Urothelium cell line (cell line): Measurements from ENCODE around the gene AQP12A.
"Not testable (repeated sequence)": the region's sequence is repeated elsewhere in the genome, so short reads cannot be mapped to it uniquely, and the experiment has no call there.

Experiments used
- DNase-seq: peaks from one replicate; pipeline ENCODE4 v3.0.0; 2011; ENCODE audit warnings: low spot score, mixed read lengths
- FAIRE-seq: peaks from 2 replicates; lab custom pipeline; 2011; peaks lifted over from hg19 to GRCh38; lab: Jason Lieb, UNC

The AQP12A gene

DNA sequence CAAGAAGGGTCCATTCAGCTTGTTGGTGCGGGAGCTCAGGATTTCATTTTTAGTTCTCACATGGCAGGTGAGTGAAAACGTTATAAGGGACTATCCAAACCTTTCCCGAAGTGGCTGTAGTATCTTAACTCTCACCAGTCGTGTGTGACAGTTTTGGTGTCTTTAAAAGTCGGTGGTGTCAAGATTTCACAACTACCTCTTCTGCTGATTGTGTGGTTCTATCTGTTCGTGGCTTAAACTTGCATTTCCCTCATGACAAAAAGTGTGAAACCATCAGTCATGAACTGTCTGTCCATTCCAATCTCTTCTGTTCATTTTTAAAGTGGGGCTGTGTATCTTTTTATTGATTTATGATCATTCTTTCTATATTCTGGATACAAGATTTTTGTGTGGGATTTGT, 5.2 kb upstream of the AQP12A start:
- FAIRE-seq (no peak), DNase-seq (no peak)

DNA sequence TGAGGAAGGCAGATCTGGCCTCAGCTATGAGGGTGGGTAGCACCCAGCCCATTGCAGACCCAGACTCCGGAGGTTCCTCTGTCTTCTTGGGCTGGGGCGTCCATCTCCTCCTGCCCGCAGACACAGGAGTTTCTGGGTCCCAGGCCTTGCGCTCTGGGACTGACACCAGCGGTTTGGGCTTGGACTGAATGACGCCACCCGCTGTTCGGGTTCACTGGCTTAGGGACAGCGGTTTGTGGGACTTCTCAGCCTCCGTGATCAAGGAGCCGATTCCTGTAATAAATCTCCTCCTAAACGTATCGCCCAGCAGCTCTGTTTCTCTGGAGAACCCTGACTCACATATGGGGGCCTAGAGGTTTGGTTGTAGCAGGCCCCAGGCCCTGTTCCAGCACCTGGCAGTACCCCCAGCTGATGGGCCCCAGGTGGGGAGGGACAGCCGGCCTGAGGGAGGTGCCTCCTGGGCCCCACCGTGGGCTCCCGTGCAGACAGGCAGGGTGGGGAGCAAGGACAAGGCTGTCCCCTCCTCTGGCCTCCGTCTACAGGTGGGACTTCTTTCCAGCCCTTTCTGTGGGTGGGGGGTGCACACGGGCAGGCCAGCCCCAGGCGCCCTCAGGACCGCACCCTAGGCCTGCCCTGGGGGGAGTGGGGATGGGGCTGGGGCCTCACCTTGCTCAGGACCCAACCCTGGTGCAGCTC, 4.5 kb upstream of the AQP12A start:
- FAIRE-seq (no peak), DNase-seq (no peak)

GRCh38 chr2:240687741-240688552, 3.7 kb upstream of the AQP12A start:
- DNase-seq (no peak), FAIRE-seq (no peak)

GRCh38 chr2:240688553-240688919, 3.1 kb upstream of the AQP12A start:
- DNase-seq (no peak), FAIRE-seq (no peak)

GRCh38 chr2:240689975-240690374, 1.7 kb upstream of the AQP12A start:
- FAIRE-seq (no peak), DNase-seq (no peak)

- DNase-seq, result not testable (repeated sequence)
- peak; percentile 90 for FAIRE-seq
These were observed 1.1 kb upstream of the AQP12A start for GRCh38 chr2:240690421-240691074.

GRCh38 chr2:240691075-240691427, 615 bp upstream of the AQP12A start:
- not testable (repeated sequence) for DNase-seq, FAIRE-seq

- not testable (repeated sequence) for DNase-seq
- FAIRE-seq, result peak; percentile 85
These were observed 1.2 kb downstream of the AQP12A start for GRCh38 chr2:240692583-240693561.

DNA sequence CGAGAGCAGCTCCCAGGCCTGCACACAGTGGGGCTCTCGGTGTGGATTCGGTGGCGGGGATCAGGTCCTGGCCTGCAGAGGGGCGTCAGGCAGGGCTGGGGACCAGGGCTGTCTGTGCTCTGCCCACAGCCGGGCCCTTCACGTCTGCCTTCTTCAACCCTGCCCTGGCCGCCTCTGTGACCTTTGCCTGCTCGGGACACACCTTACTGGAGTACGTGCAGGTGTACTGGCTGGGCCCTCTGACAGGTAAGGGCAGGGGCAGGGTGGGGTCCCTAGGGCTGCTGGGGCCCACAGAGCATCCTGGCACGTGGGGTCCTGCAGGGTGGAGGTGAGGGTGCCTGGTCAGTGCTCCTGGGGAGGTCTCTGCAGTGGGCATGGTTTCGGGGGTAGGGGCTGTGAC, 2.6 kb downstream of the AQP12A start:
- not testable (repeated sequence) for FAIRE-seq, DNase-seq

GRCh38 chr2:240695593-240695992, 3.9 kb downstream of the AQP12A start:
- not testable (repeated sequence) for DNase-seq
- FAIRE-seq, result peak; percentile 86

- not testable (repeated sequence) for DNase-seq
- FAIRE-seq, result peak; percentile 93
These were observed 4.8 kb downstream of the AQP12A start for GRCh38 chr2:240696469-240696868.

- not testable (repeated sequence) for DNase-seq
- peak; percentile 96 for FAIRE-seq
These were observed 7.3 kb downstream of the AQP12A start for GRCh38 chr2:240698852-240699561.

- not testable (repeated sequence) for FAIRE-seq, DNase-seq
These were observed 8.2 kb downstream of the AQP12A start for GRCh38 chr2:240699835-240700234.

- not testable (repeated sequence) for FAIRE-seq, DNase-seq
These were observed 8.9 kb downstream of the AQP12A start for GRCh38 chr2:240700616-240701015.

- DNase-seq (no peak), FAIRE-seq (no peak)
These were observed 9.5 kb downstream of the AQP12A start for GRCh38 chr2:240701091-240701735.

DNA sequence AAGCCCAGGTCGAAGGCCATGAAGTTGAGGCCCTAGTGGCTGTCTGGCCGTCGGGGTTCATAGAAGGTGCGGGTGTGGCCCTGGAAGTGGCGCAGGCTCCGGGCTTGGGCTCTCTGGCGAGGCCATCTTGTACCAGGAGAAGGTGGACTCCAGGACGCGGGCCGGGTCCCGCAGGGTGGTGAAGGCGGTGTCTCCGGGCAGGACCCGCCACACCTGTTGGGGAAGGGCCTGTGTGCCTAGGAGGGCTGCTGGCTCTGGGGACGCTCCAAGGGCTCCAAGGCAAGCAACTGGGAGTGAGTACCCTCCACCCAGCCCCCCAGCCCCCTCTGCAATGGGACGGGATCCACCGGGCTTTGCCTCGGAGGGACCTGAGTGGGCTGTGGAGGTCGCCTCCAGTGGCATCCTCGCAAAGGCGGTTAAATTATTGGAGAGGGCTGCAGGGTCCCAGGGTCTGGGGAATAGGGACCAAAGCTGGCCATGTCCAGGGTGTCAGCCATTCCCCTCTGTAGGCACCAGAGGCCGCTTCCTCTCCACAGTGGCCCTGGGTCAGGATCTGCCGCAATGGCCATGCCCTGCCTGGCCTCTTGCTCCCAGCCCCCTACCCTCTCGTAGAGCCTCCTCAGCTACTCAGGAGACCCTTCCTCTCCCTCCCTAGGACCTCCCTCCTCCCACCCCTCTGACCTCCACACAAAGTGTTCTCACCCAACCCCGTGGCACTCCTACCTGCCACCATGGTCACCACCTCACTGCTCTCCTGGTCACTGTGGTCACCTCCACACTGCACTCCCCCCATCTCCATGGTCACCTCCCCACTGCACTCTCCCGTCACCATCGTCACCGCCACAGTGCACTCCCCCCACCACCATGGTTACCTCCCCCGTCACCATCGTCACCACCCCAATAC, 10.3 kb downstream of the AQP12A start:
- DNase-seq, result no peak
- FAIRE-seq, result no peak

DNA sequence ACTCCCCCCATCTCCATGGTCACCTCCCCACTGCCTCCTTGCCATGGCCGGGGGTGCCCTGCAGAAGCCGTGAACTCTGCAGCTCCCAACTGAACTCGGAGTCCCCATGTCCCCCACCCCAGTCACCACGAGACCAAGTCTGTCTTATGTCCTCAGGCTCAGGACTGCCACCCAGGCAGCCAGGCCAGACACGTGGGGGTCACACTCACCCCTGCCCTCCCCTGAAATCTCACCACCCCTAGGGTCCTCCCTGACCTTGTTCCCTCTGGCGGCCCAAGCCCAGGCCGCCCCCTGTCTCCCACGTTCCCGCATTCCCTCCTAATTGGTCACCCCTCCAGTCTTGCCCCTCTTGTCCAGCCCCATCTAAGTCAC, 11.0 kb downstream of the AQP12A start:
- DNase-seq (no peak), FAIRE-seq (no peak)
